ENCODE data around the gene PCSK6. TPM values are rescaled to one million over a fixed set of nuclear protein-coding genes. Genes with fewer than 3 reads are reported as not detected.

Gene PCSK6
- total RNA-seq, 3 donors from 2014 or later (not counting 1 experiment from before 2014, with no cell fraction given): 1.5 to 2.4 (median 2.4) TPM

DNA sequence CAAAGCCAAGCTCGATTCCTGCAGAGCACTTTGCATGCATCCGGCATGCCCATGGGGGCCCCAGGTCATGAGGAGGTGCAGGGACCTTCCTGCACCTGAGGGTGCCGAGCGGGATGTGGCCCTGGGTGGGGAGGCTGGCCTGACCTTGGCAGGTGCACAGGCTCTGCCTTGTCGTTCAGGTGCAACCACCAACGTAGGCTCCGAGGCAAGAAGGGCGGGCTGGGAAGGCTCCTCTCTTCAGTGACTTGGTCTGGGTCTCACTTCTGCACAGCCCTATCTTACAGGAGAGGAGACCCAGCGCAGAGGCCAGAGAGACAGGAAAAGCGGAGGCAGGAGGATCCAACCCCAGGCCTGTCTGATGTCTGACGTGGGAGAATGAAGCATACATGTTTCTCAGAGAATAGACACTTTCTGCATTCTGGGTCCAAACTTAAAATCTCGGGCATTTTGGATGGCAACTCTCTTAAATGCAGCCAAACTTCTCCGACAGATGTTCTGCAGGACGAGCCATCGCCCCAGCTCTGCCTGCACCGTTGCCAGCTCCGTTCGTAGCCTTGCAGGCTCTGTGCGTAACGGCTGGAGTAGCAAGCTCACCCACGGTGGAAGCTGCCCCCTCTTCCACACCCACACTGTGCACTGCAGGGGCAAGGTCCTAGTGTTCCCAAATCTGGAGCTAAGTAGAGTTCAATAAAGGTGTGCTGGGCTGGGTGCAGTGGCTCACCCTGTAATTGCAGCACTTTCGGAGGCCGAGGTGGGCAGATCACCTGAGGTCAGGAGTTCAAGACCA is 133.6 kb downstream of the PCSK6 start:
- intact Hi-C loops (cut with micrococcal nuclease): no loop called here
- no peaks in the 10 kb centered on the region for H3K36me3 ChIP-seq (ENCODE audit: control insufficient read depth, insufficient read depth, low read length)
- ATAC-seq: no peak
- H3K27ac ChIP-seq (ENCODE audit: low read length): no peak overlapping the region
- DNase-seq: no peak
- H3K9me3 Mint-ChIP-seq: no peaks in the 10 kb centered on the region
- no peak overlapping the region for H3K27ac Mint-ChIP-seq
- no peaks in the 10 kb centered on the region for H3K4me1 Mint-ChIP-seq
- H3K4me1 ChIP-seq (ENCODE audit: control insufficient read depth, insufficient read depth, low read length): no peaks in the 10 kb centered on the region
- WGBS (ENCODE audit: insufficient coverage): 93% methylated on average over 21 of the region's 23 CpGs
- TF ChIP-seq CTCF (IDR thresholded peaks at IDR 0.05): no peak
- no peaks in the 10 kb centered on the region for H3K27me3 ChIP-seq (ENCODE audit: control insufficient read depth, insufficient read depth, low read length)
- no peaks in the 10 kb centered on the region for H3K9me3 ChIP-seq (ENCODE audit: control insufficient read depth, insufficient read depth, low read length)
- H3K4me3 Mint-ChIP-seq: no peak overlapping the region
- H3K4me3 ChIP-seq (ENCODE audit: low read length): no peak overlapping the region
- H3K27me3 Mint-ChIP-seq (ENCODE audit: low read depth in 2 of 2): peaks cover 0 to 5% of the 10 kb centered on the region in 2 donors
- no peaks in the 10 kb centered on the region for H3K36me3 Mint-ChIP-seq

DNA sequence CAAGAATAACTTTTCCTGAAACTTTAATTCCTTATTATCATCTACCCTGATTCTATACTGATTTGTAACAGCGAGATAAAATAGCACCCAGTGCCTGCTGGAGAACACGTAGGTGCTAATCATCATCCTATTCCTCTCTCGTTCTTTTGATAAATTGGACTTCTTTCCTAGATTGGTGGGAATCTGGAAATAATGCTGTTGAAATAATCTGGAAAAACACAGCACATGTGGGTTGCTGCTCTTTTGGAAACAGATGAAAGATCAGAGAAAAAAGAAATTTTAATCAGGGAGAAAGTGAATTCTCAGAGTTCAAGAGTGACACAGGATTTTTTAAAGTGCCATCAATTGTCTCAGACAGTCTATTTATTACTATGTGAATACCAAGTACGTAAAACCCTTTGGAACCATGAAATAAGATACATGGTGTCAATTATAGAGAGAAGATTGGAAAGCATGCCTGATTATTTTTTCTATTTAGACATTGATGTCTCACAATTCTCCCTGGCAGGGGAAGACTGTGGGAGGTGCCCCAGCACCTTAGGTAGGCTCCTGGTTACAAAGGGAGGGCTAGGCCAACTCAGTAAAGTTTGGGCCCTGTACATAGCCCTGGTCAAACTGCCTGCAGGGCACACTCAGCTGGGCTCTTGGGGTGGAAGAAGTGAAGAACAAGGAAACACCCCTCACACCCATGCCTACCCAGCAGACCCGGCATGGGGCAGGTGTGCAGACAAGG is 134.4 kb downstream of the PCSK6 start:
- peaks cover 0 to 4% of the 10 kb centered on the region in 2 donors for H3K27me3 Mint-ChIP-seq (ENCODE audit: low read depth in 2 of 2)
- Histone ChIP-seq H3K27me3 (ENCODE audit: control insufficient read depth, insufficient read depth, low read length) (no peaks in the 10 kb centered on the region), H3K4me3 (ENCODE audit: low read length) (no peak overlapping the region), H3K9me3 (ENCODE audit: control insufficient read depth, insufficient read depth, low read length) (no peaks in the 10 kb centered on the region), H3K36me3 (ENCODE audit: control insufficient read depth, insufficient read depth, low read length) (no peaks in the 10 kb centered on the region), H3K27ac (ENCODE audit: low read length) (no peak overlapping the region), H3K4me1 (ENCODE audit: control insufficient read depth, insufficient read depth, low read length) (no peaks in the 10 kb centered on the region)
- H3K4me3 Mint-ChIP-seq: no peak overlapping the region
- DNase-seq (no peak), ATAC-seq (no peak)
- TF ChIP-seq CTCF (IDR thresholded peaks at IDR 0.05): no peak
- intact Hi-C loops (cut with micrococcal nuclease): no loop called here
- H3K27ac Mint-ChIP-seq: no peak overlapping the region
- 88% methylated on average over 5 of the region's 5 CpGs for WGBS (ENCODE audit: insufficient coverage)
- no peaks in the 10 kb centered on the region for H3K4me1 Mint-ChIP-seq
- H3K9me3 Mint-ChIP-seq: no peaks in the 10 kb centered on the region
- no peaks in the 10 kb centered on the region for H3K36me3 Mint-ChIP-seq

- Mint-ChIP-seq H3K27me3 (ENCODE audit: low read depth in 2 of 2) (peaks cover 0 to 3% of the 10 kb centered on the region in 2 donors), H3K4me1 (no peaks in the 10 kb centered on the region), H3K36me3 (no peaks in the 10 kb centered on the region), H3K4me3 (no peak overlapping the region), H3K9me3 (no peaks in the 10 kb centered on the region), H3K27ac (no peak overlapping the region)
- WGBS (ENCODE audit: insufficient coverage): 89% methylated on average over 7 of the region's 7 CpGs
- Histone ChIP-seq H3K4me3 (ENCODE audit: low read length) (no peak overlapping the region), H3K36me3 (ENCODE audit: control insufficient read depth, insufficient read depth, low read length) (no peaks in the 10 kb centered on the region), H3K27ac (ENCODE audit: low read length) (no peak overlapping the region), H3K4me1 (ENCODE audit: control insufficient read depth, insufficient read depth, low read length) (no peaks in the 10 kb centered on the region), H3K27me3 (ENCODE audit: control insufficient read depth, insufficient read depth, low read length) (no peaks in the 10 kb centered on the region), H3K9me3 (ENCODE audit: control insufficient read depth, insufficient read depth, low read length) (no peaks in the 10 kb centered on the region)
- intact Hi-C loops (cut with micrococcal nuclease): no loop called here
- DNase-seq (no peak), ATAC-seq (no peak)
- TF ChIP-seq CTCF (IDR thresholded peaks at IDR 0.05): no peak
Observed at GRCh38 chr15:101353240-101353639, 136.3 kb downstream of the PCSK6 start.
